Activated gamma-delta T cell treated with anti-CD3 and anti-CD28 coated beads, Interleukin-2, amount 50 U/mL, for 16 hours (primary cell): ENCODE results near the gene INPP5B.

Experiments used
- DNase-seq: peaks from one replicate; pipeline ENCODE4 v3.0.0-alpha.2; 2020; ENCODE audit warnings: low read depth

The INPP5B gene

GRCh38 chr1:37872692-37873091 is 74.2 kb downstream of the INPP5B start:
- no peak for DNase-seq

GRCh38 chr1:37868466-37868865 is 78.4 kb downstream of the INPP5B start:
- DNase-seq: no peak

GRCh38 chr1:37867784-37868183 is 79.1 kb downstream of the INPP5B start:
- DNase-seq: no peak

GRCh38 chr1:37866491-37866890 is 80.4 kb downstream of the INPP5B start:
- no peak for DNase-seq

GRCh38 chr1:37865348-37866120 is 81.3 kb downstream of the INPP5B start:
- no peak for DNase-seq

- no peak for DNase-seq
Measured at GRCh38 chr1:37862330-37862729, 84.5 kb downstream of the INPP5B start.

- no peak for DNase-seq
Measured at GRCh38 chr1:37861151-37861550, 85.7 kb downstream of the INPP5B start.

- DNase-seq: no peak
Measured at GRCh38 chr1:37860346-37860666, 86.5 kb downstream of the INPP5B start.

GRCh38 chr1:37859507-37860345 is 87.1 kb downstream of the INPP5B start, which contains the start of gene MTF1:
Gene MTF1 (minus strand): TSS chr1:37859592. CDS start chr1:37857658, 1,934 bp downstream.
- peak; percentile 96 for DNase-seq

- no peak for DNase-seq
Measured at GRCh38 chr1:37858931-37859506, 87.8 kb downstream of the INPP5B start.

GRCh38 chr1:37854406-37854805 is 92.4 kb downstream of the INPP5B start:
- no peak for DNase-seq

GRCh38 chr1:37853157-37853556 is 93.7 kb downstream of the INPP5B start:
- no peak for DNase-seq

GRCh38 chr1:37851782-37852210 is 95.1 kb downstream of the INPP5B start:
- no peak for DNase-seq

GRCh38 chr1:37851262-37851661 is 95.6 kb downstream of the INPP5B start:
- DNase-seq: no peak

GRCh38 chr1:37850352-37850955 is 96.4 kb downstream of the INPP5B start:
- DNase-seq: no peak

GRCh38 chr1:37849480-37849879 is 97.4 kb downstream of the INPP5B start:
- DNase-seq: no peak

- DNase-seq: no peak
Measured at GRCh38 chr1:37846647-37847339, 100.1 kb downstream of the INPP5B start.

- DNase-seq: no peak
Measured at GRCh38 chr1:37845786-37846185, 101.1 kb downstream of the INPP5B start.

GRCh38 chr1:37845049-37845646 is 101.7 kb downstream of the INPP5B start:
- DNase-seq: no peak

- no peak for DNase-seq
Measured at GRCh38 chr1:37844536-37844935, 102.3 kb downstream of the INPP5B start.

- no peak for DNase-seq
Measured at GRCh38 chr1:37841652-37842051, 105.2 kb downstream of the INPP5B start.
